ENCODE results near the gene COL15A1.

GRCh38 chr9:98929071-98929470 is 14.6 kb upstream of the COL15A1 start:
- TF ChIP-seq CREM (CRISPR knock-in tag; IDR thresholded peaks at IDR 0.05) (no peak), TEAD4 (CRISPR knock-in tag; IDR thresholded peaks at IDR 0.05) (no peak), ZNF263 (CRISPR knock-in tag; IDR thresholded peaks at IDR 0.05; ENCODE audit: low read depth) (no peak), FOXJ3 (CRISPR knock-in tag; IDR thresholded peaks at IDR 0.05; ENCODE audit: borderline replicate concordance) (no peak), ZNF416 (CRISPR knock-in tag; IDR thresholded peaks at IDR 0.05) (no peak), NFYB (CRISPR knock-in tag; conservative IDR thresholded peaks at IDR 0.05; ENCODE audit: low read depth) (no peak), TP53 (CRISPR knock-in tag; IDR thresholded peaks at IDR 0.05) (no peak), FOXP1 (CRISPR knock-in tag; IDR thresholded peaks at IDR 0.05; ENCODE audit: borderline replicate concordance) (no peak), SP1 (CRISPR knock-in tag; conservative IDR thresholded peaks at IDR 0.05) (no peak), ATF1 (CRISPR knock-in tag; IDR thresholded peaks at IDR 0.05) (no peak)
- TF ChIP-seq, protein P1, sequence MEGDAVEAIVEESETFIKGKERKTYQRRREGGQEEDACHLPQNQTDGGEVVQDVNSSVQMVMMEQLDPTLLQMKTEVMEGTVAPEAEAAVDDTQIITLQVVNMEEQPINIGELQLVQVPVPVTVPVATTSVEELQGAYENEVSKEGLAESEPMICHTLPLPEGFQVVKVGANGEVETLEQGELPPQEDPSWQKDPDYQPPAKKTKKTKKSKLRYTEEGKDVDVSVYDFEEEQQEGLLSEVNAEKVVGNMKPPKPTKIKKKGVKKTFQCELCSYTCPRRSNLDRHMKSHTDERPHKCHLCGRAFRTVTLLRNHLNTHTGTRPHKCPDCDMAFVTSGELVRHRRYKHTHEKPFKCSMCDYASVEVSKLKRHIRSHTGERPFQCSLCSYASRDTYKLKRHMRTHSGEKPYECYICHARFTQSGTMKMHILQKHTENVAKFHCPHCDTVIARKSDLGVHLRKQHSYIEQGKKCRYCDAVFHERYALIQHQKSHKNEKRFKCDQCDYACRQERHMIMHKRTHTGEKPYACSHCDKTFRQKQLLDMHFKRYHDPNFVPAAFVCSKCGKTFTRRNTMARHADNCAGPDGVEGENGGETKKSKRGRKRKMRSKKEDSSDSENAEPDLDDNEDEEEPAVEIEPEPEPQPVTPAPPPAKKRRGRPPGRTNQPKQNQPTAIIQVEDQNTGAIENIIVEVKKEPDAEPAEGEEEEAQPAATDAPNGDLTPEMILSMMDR (IDR thresholded peaks at IDR 0.05): no peak
- TF ChIP-seq, protein P2, sequence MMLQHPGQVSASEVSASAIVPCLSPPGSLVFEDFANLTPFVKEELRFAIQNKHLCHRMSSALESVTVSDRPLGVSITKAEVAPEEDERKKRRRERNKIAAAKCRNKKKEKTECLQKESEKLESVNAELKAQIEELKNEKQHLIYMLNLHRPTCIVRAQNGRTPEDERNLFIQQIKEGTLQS (CRISPR knock-in tag; conservative IDR thresholded peaks at IDR 0.05): no peak

Data from WTC11 (cell line).